Stimulated activated CD4-positive, alpha-beta T cell treated with anti-CD3 and anti-CD28 coated beads, Interleukin-1b, Interleukin-23, amount 100 ng/mL, for 48 hours (primary cell): ENCODE results near the gene IL1R2.
A peak's percentile ranks its signal among the peaks of the same experiment; 100 is the strongest.
"Not testable (repeated sequence)": the region's sequence is repeated elsewhere in the genome, so short reads cannot be mapped to it uniquely, and the experiment has no call there.

Experiments
- DNase-seq: peaks from one replicate; pipeline ENCODE4 v3.0.0-alpha.2; 2020

The IL1R2 gene

GRCh38 chr2:102000813-102001766 lies 9.3 kb downstream of the IL1R2 start:
- DNase-seq, result peak; percentile 62

- peak; percentile 70 for DNase-seq
Measured at GRCh38 chr2:102001767-102002142, 10.0 kb downstream of the IL1R2 start.

GRCh38 chr2:102002228-102002627 lies 10.5 kb downstream of the IL1R2 start:
- no peak for DNase-seq

- not testable (repeated sequence) for DNase-seq
Measured at GRCh38 chr2:102002909-102003308, 11.1 kb downstream of the IL1R2 start.

DNA sequence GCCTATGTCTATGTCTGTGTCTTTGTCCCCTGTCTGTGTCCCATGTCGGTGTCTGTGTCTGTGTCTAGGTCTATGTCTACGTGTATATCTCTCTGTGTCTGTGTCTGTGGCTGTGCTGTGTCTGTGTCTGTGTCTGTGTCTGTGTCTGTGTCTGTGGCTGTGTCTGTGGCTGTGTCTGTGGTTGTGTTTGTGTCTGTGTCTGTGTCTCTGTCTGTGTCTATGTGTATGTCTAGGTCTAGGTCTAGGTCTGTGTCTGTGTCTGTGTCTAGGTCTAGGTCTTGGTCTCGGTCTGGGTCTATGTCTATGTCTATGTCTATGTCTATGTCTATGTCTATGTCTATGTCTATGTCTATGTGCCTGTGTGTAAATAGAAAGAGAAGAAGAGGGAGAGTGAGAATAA lies 11.9 kb downstream of the IL1R2 start:
- DNase-seq, result no peak

- DNase-seq, result no peak
Measured at GRCh38 chr2:102004581-102004980, 12.8 kb downstream of the IL1R2 start.

- DNase-seq, result no peak
Measured at GRCh38 chr2:102005449-102005848, 13.7 kb downstream of the IL1R2 start.

DNA sequence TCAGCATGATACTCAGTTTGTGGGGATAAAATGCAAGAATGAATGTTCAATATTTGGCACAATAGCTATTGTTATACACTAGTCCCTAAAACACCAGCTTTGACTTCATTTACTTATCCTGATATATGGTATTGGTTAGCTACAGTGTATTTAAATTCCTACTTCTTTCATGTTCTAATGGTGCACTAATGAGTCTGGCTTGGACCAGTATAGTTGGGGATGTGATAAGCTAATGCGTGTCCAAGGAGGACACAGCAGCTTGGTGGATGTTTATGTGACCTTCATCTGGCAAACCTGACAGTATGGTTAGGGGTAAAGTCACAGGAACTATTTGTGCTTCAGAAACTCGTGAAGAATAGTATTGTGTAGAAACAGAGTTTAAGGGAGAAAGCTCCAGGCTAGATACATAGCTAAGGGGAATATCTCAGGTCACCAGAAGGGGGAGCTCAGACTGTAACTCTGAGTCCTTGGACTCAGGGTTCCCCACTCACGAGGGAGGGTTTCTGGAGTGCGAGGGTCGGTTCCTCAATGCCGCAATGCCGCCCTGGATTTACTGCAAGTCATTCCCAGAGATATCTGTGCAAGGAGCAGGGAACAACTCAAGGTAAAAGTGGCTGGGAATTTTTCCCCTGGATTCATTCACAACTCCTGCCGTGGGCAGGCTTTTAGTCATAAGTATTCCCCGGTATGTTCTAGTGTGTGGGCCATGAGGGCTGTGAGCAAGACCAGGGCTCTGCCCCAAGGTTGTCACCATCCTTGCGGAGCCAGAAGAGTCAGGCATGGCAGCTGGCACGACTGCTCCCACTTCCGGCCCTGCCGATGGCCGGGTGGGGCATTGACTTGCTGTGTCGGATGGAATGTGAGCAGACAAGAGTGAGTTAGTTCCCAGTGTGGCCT lies 14.5 kb downstream of the IL1R2 start:
- DNase-seq, result peak; percentile 42

DNA sequence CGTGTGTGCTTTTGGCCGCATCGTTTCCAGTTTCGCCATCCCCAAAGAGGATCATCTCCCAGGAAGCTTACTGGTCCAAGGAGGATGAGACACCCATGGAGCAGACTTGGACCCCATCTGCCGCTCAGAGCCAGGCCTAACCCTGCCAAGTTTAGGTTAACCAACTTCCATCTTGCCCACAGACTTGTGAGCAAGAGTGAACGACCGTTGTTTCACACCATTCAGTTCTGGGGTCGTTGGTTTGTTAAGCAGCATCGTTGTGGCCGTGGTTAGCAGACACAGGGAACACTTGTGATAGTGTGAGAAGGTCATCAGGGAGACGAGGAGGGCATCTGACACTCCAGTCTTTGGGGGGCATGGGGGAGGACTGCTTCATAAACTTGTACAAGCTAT lies 15.1 kb downstream of the IL1R2 start:
- DNase-seq, result no peak

DNA sequence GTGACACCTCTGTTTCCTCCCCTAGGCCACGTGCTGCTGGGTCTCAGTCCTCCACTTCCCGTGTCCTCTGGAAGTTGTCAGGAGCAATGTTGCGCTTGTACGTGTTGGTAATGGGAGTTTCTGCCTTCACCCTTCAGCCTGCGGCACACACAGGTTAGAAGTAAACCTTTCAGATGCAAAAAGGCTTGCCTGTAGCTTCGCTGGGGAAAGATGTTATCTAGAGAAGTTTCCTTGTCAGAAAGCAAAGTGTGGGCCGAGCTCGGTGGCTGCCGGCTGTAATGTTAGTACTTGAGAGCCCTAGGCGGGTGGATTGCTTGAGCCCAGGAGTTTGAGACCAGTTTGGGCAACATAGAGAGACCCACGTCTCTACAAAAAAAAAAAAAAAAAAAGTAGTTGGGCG lies 16.7 kb downstream of the IL1R2 start:
- no peak for DNase-seq

- DNase-seq, result no peak
Measured at GRCh38 chr2:102009557-102009956, 17.8 kb downstream of the IL1R2 start.

GRCh38 chr2:102010902-102011301 lies 19.1 kb downstream of the IL1R2 start:
- DNase-seq, result no peak

DNA sequence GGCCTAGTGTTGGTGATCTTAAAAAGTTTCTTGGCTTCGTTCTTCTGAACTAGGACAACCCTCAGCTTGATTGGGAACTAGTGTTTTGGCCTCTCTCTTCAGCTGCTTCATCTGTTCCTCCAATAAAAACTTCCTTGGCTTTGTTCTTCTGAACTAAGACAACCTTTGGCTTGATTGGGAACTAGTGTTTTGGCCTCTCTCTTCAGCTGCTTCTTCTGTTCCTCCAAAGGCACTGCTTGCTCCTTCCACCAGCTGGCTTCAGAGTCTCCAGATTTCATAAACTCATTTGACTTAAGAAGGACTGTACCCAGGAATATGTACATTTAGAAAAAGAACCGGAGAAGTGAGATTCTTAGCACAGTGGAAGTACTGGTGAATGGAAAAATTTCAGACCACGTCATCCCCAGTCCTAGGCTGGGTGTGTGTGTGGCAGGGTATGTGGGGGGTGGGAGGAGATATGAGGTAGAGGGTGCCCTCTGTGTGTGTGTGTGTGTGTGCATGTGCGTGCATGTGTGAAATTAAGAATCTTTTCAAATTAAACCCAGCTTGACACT lies 20.4 kb downstream of the IL1R2 start:
- DNase-seq, result no peak

GRCh38 chr2:102013206-102014040 lies 21.7 kb downstream of the IL1R2 start:
- no peak for DNase-seq

GRCh38 chr2:102014041-102014345 lies 22.2 kb downstream of the IL1R2 start:
- DNase-seq, result no peak

GRCh38 chr2:102015399-102015798 lies 23.6 kb downstream of the IL1R2 start:
- DNase-seq, result no peak

GRCh38 chr2:102016399-102016955 lies 24.7 kb downstream of the IL1R2 start:
- DNase-seq, result no peak

- no peak for DNase-seq
Measured at GRCh38 chr2:102018823-102019445, 27.2 kb downstream of the IL1R2 start.

- peak; percentile 87 for DNase-seq
Measured at GRCh38 chr2:102020596-102021170, 28.9 kb downstream of the IL1R2 start.

DNA sequence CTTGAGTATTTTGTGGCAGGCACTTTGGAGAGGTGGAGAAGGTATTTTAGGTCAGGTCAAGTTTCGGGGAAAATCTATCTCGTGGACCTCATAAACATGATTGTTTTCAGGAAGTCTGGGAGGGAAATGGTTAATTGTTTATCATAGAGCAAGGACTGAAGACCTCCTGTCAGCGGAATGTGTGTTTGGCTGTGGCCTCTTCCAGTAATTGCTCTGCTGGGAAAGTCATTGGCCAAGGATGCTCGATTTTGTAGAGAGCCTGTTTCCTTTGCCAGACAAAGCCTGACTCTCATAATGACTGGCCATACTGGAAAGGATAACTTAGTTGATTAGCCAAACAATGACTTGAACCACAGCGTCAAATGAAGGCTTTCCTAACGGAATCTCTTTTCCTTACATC lies 30.0 kb downstream of the IL1R2 start:
- DNase-seq, result no peak

DNA sequence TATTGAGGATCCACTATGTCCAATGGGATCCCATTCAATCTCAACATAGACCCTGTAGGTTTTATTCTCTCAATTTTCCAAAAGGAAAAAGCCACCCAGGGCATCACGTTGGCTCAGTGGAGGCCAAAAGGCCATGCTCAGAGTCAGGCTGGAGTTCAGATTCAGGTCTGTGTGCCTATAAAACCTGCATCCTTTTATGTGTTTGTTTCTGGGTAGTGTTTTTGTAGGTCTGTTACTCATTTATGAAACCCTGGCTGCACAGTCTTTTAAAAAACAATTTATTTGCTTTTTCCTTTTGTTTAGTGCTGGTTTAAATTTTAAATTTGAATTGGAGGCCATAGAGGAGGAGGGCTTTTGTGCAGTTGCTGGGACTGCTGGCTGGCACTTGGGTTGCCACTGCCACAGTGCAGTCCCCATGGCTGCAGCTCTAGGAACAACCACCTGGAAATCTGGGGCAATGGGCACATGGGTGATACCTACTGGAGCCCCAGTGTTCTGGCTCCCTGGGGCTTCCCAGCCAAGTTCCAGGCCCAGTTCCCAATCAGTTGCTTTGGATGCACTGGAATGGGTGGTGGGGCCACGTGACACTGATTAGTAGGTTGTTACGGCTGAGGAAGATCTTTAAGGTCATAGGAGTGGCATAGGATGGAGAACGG lies 31.3 kb downstream of the IL1R2 start:
- no peak for DNase-seq
